Suprapubic skin (tissue), 4 donors: ENCODE measurements around the gene OGT. TPM values are rescaled to one million over a fixed set of nuclear protein-coding genes. Genes with fewer than 3 reads are reported as not detected.

Source experiments
- DNase-seq, 2 donors: peaks; one replicate each; pipeline ENCODE4 v3.0.0-alpha.2; 2019; ENCODE audit warnings: low spot score in 2 of 2
- H3K27ac ChIP-seq: fragments of 200-600 bp; sonication (generic); one replicate; pipeline ENCODE4 v1.5.1; 2019
- H3K27me3 ChIP-seq: fragments of 200-600 bp; sonication (generic); one replicate; pipeline ENCODE4 v1.5.1; 2019
- H3K36me3 ChIP-seq: fragments of 200-600 bp; sonication (generic); one replicate; pipeline ENCODE4 v1.5.1; 2019
- H3K4me1 ChIP-seq: fragments of 200-600 bp; sonication (generic); one replicate; pipeline ENCODE4 v1.5.1; 2019
- H3K4me3 ChIP-seq: fragments of 200-600 bp; sonication (generic); one replicate; pipeline ENCODE4 v1.5.1; 2019; ENCODE audit warnings: mild to moderate bottlenecking
- H3K9me3 ChIP-seq: fragments of 200-600 bp; sonication (generic); one replicate; pipeline ENCODE4 v1.5.1; 2019
- EP300 ChIP-seq: sonication (generic); formaldehyde crosslinking; IDR thresholded peaks from one replicate; pipeline ENCODE4 v1.6.1; 2017; ENCODE audit warnings: antibody characterized with exemption
- POLR2A ChIP-seq, 2 donors: fragments of 450-650 bp; IDR thresholded peaks; one replicate each; pipeline ENCODE4 v1.6.1; 2017; ENCODE audit warnings: antibody characterized with exemption in 2 of 2, mild to moderate bottlenecking in 2 of 2, moderate library complexity in 2 of 2
- POLR2AphosphoS5 ChIP-seq, 3 donors: sonication (generic); formaldehyde crosslinking; IDR thresholded peaks; one replicate each; pipeline ENCODE4 v1.6.1; 2017; ENCODE audit warnings: antibody characterized with exemption in 3 of 3
- WGBS: methylation state at CpG from one replicate; pipeline ENCODE4 v1.1.5; 2018; 5-methylcytosine and 5-hydroxymethylcytosine counted together
- total RNA-seq, 4 donors: library from RNA; depleted of rRNA; stranded (reverse); fragments of >200 nt; gene quantifications; one replicate each; pipeline ENCODE4 v1.1.0, GENCODE V29; 2016
- TF ChIP-seq, protein P1 (sequence below), 2 donors: fragments of 200-600 bp in 1 of 2; fragments of 450-650 bp in 1 of 2; sonication (generic) in 1 of 2; IDR thresholded peaks; one replicate each; pipeline ENCODE4 v1.5.1; 2016 to 2019; ENCODE audit warnings: antibody characterized with exemption in 2 of 2, mild to moderate bottlenecking in 1 of 2, moderate library complexity in 1 of 2

Gene OGT
- total RNA-seq, 4 donors from 2014 or later = 133 to 450 (median 159) TPM

DNA sequence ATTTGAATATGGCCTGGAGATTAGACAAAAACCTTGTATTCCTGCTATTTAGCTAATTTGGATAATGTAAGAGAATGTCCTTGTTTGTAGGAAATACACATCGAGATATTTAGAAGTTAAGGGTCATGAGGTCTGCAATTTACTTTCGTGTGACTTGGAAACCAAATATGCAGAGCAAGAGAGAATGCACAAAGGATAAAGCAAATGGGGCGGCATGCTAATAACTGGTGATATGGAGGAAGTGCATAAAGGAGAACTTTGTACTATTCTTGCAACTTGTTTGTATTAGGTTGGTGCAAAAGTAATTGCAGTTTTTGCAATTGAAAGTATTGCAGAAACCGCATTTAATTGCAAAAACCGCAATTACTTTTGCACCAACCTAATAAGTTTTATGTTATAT is 92.6 kb downstream of the OGT start:
- Histone ChIP-seq H3K4me1 (peaks cover 13% of the 10 kb centered on the region), H3K4me3 (no peak overlapping the region), H3K27ac (no peak overlapping the region), H3K9me3 (no peaks in the 10 kb centered on the region), H3K27me3 (no peaks in the 10 kb centered on the region), H3K36me3 (no peaks in the 10 kb centered on the region)
- DNase-seq = no peak
- TF ChIP-seq POLR2A (IDR thresholded peaks at IDR 0.05) (no peak), POLR2AphosphoS5 (IDR thresholded peaks at IDR 0.05) (no peak), EP300 (no peak)
- TF ChIP-seq, protein P1, sequence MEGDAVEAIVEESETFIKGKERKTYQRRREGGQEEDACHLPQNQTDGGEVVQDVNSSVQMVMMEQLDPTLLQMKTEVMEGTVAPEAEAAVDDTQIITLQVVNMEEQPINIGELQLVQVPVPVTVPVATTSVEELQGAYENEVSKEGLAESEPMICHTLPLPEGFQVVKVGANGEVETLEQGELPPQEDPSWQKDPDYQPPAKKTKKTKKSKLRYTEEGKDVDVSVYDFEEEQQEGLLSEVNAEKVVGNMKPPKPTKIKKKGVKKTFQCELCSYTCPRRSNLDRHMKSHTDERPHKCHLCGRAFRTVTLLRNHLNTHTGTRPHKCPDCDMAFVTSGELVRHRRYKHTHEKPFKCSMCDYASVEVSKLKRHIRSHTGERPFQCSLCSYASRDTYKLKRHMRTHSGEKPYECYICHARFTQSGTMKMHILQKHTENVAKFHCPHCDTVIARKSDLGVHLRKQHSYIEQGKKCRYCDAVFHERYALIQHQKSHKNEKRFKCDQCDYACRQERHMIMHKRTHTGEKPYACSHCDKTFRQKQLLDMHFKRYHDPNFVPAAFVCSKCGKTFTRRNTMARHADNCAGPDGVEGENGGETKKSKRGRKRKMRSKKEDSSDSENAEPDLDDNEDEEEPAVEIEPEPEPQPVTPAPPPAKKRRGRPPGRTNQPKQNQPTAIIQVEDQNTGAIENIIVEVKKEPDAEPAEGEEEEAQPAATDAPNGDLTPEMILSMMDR (IDR thresholded peaks at IDR 0.05) = no peak
- WGBS = 88% methylated on average over 5 of the region's 5 CpGs

Other genes starting within 250 kb of the OGT start
- 100 to 1,000 TPM; 216 to 323 (median 221) TPM for gene NONO, start 249.5 kb upstream of the OGT start, total RNA-seq
- 1 to 10 TPM in 1 of 4 donors, under 1 TPM in 3; 0.45 to 2.5 (median 0.71) TPM for gene ITGB1BP2, start 231.4 kb upstream of the OGT start, total RNA-seq
- 10 to 100 TPM; 24.5 to 92.5 (median 45.2) TPM for gene TAF1, start 166.7 kb upstream of the OGT start, total RNA-seq
- 1 to 10 TPM in 2 of 4 donors, under 1 TPM in 2; 0.47 to 5.5 (median 0.99) TPM for gene GCNA, start 45.3 kb downstream of the OGT start, total RNA-seq
- gene CXCR3, start 85.4 kb downstream of the OGT start, total RNA-seq = under 1 TPM in 2 of 4 donors, not detected in 2; 0.29 to 0.30 TPM
- not detected for gene CXorf49, start 185.2 kb downstream of the OGT start, total RNA-seq
- gene CXorf49B, start 230.2 kb downstream of the OGT start, total RNA-seq = not detected